MM.1S (cell line): ENCODE measurements around the gene ESYT3.

Source experiments
- CTCF ChIP-seq: fragments of 300-600 bp; sonication (generic); IDR thresholded peaks from 2 replicates; pipeline ENCODE4 v1.5.1; 2016; ENCODE audit warnings: antibody characterized with exemption, low read length, mixed read lengths
- EZH2 ChIP-seq: fragments of 300-600 bp; sonication (generic); optimal IDR thresholded peaks from 2 replicates; pipeline ENCODE3; 2017; ENCODE audit warnings: low read depth, mild to moderate bottlenecking, antibody characterized with exemption, low read length, mixed read lengths
- EZH2phosphoT487 ChIP-seq: fragments of 300-600 bp; sonication (generic); IDR thresholded peaks from 2 replicates; pipeline ENCODE4 v1.6.1; 2018; ENCODE audit warnings: antibody characterized with exemption, low read length

- TF ChIP-seq CTCF: no peak
- no peak for TF ChIP-seq EZH2phosphoT487
- TF ChIP-seq EZH2: no peak
Observed at GRCh38 chr3:138497851-138498250, 63.4 kb downstream of the ESYT3 start.
